GM13976 (cell line): Measurements from ENCODE around the gene CD276.

Source experiments
- DNase-seq: peaks from one replicate; pipeline ENCODE4 v3.0.0; 2012; ENCODE audit warnings: low spot score
- CTCF ChIP-seq: IDR thresholded peaks from 2 replicates; pipeline ENCODE4 v1.5.1; 2012; ENCODE audit warnings: borderline replicate concordance, mild to moderate bottlenecking; ENCODE audit not compliant: insufficient read depth; ENCODE audit errors: extremely low read depth, missing control alignments, control extremely low read depth
- in situ Hi-C: fragments of 300-500 bp; cut with MboI; formaldehyde crosslinking; loops from one replicate; pipeline ENCODE4 v1.12.0; 2022; ENCODE audit warnings: low sequenced_read_pairs, mixed read lengths, inconsistent platforms; ENCODE audit not compliant: unreplicated experiment

CD276 gene

GRCh38 chr15:73682600-73683090 lies 1.5 kb upstream of the CD276 start:
- no peak for DNase-seq
- TF ChIP-seq CTCF: no peak
- in situ Hi-C loops: loop anchor here (25.0 kb wide), 1 partner anchor 370 kb away; no protein-coding TSS in a partner anchor

DNA sequence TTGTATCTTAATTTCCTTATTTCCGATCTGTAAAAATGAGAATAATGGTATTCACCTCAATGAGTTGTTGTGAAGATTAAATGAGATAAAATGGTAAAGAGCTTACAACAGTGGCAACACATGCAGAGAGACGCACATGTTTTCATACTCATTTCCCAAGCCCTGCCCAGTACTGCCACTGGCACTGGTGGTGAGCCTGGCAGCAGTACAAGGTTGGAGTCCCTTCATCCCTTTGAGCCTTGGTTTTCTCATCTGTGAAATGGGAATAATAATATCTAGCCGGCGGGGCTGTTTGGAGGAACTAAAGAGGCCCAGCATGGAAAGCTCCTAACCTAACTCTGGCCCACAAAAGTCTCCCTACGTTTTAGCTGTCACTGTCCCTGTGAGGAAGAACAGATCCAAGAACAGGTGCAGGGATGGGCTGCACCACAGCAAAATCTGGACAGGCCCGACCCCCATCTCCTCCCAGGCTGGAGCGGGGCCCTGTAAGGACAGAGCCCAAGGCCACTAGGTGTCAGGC lies 866 bp upstream of the CD276 start:
- in situ Hi-C loops: loop anchor here (25.0 kb wide), 1 partner anchor 371 kb away; no protein-coding TSS in a partner anchor
- TF ChIP-seq CTCF: no peak
- DNase-seq: no peak

- in situ Hi-C loops: loop anchor here (25.0 kb wide), 1 partner anchor 373 kb away; no protein-coding TSS in a partner anchor
- DNase-seq: peak; percentile 47
- no peak for TF ChIP-seq CTCF
These were observed 635 bp downstream of the CD276 start for GRCh38 chr15:73684581-73685455.

GRCh38 chr15:73685981-73686380 lies 1.8 kb downstream of the CD276 start:
- TF ChIP-seq CTCF: no peak
- no peak for DNase-seq
- in situ Hi-C loops: loop anchor here (25.0 kb wide), 1 partner anchor 374 kb away; no protein-coding TSS in a partner anchor

GRCh38 chr15:73686781-73687256 lies 2.6 kb downstream of the CD276 start:
- DNase-seq: no peak
- in situ Hi-C loops: loop anchor here (25.0 kb wide), 1 partner anchor 375 kb away; no protein-coding TSS in a partner anchor

More at GRCh38 chr15:73686781-73687256, 2.6 kb downstream of the CD276 start:
- no peak for TF ChIP-seq CTCF
